WERI-Rb-1 (cell line): Measurements from ENCODE around the gene OST4.

Experiments
- DNase-seq: peaks from one replicate; pipeline ENCODE4 v3.0.0-alpha.2; 2020
- H3K27ac ChIP-seq: fragments of 250-450 bp; sonication (Bioruptor Pico); 2 replicates; pipeline ENCODE4 v1.5.1; 2020; ENCODE audit warnings: mild to moderate bottlenecking, moderate library complexity
- H3K27me3 ChIP-seq: fragments of 250-450 bp; sonication (Bioruptor Pico); 2 replicates; pipeline ENCODE4 v1.5.1; 2021; ENCODE audit warnings: mild to moderate bottlenecking, low read depth, moderate library complexity; ENCODE audit not compliant: insufficient read depth, severe bottlenecking
- H3K36me3 ChIP-seq: fragments of 250-450 bp; sonication (Bioruptor Pico); 2 replicates; pipeline ENCODE4 v1.5.1; 2020; ENCODE audit warnings: mild to moderate bottlenecking, moderate library complexity
- H3K4me3 ChIP-seq: 2 replicates; pipeline ENCODE4 v1.5.1; 2011; ENCODE audit warnings: low read depth, mild to moderate bottlenecking, control low read depth, low read length
- H3K9me3 ChIP-seq: fragments of 250-450 bp; sonication (Bioruptor Pico); 2 replicates; pipeline ENCODE4 v1.5.1; 2021; ENCODE audit warnings: mild to moderate bottlenecking, moderate library complexity; ENCODE audit not compliant: severe bottlenecking
- TF ChIP-seq, protein P1 (sequence below): IDR thresholded peaks from 2 replicates; pipeline ENCODE4 v1.5.1; 2011; ENCODE audit warnings: low read depth, mild to moderate bottlenecking, control low read depth, inconsistent platforms, low read length

OST4 gene

DNA sequence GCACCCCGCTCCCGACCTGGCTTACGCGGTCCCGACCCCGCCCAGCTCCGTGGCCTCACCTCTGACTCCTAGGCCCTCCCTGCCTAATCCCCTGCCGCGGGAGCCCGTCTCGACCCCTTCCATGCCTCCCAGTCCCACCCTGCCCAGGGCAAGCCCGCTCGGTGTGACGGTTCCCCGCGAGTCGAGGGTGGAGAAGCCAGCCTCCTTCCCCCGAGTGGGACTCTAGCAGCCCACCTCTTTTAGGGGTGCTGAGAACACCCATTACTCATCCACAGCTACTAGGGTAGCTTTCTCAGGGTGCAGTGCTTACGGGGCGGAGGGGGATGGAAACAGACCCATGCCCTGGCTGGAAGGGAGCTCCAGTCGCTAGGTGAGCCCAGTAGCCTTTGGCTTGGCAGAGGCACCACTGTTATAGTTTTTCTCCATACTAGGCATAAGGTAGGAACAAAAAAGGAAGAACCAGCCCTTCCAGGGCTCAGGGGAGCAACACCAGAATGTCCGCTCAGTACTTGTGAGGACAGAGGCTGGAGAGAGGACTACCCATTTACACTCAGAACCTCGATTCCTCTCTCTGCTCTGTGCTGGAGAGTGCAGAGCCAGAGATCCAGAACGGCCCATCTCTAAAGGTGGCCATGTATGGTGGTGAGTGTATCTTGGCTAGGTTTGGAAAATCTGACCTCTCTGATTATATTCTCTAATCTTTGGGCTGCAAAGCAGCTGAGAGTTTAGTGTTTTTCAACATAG, 19.4 kb downstream of the OST4 start:
- Histone ChIP-seq H3K36me3 (peaks cover 43% of the 10 kb centered on the region), H3K27ac (peak overlapping the region; percentile 81), H3K4me3 (peak overlapping the region; percentile 85), H3K27me3 (no peaks in the 10 kb centered on the region), H3K9me3 (no peaks in the 10 kb centered on the region)
- DNase-seq = peak; percentile 58
- TF ChIP-seq, protein P1, sequence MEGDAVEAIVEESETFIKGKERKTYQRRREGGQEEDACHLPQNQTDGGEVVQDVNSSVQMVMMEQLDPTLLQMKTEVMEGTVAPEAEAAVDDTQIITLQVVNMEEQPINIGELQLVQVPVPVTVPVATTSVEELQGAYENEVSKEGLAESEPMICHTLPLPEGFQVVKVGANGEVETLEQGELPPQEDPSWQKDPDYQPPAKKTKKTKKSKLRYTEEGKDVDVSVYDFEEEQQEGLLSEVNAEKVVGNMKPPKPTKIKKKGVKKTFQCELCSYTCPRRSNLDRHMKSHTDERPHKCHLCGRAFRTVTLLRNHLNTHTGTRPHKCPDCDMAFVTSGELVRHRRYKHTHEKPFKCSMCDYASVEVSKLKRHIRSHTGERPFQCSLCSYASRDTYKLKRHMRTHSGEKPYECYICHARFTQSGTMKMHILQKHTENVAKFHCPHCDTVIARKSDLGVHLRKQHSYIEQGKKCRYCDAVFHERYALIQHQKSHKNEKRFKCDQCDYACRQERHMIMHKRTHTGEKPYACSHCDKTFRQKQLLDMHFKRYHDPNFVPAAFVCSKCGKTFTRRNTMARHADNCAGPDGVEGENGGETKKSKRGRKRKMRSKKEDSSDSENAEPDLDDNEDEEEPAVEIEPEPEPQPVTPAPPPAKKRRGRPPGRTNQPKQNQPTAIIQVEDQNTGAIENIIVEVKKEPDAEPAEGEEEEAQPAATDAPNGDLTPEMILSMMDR = no peak

DNA sequence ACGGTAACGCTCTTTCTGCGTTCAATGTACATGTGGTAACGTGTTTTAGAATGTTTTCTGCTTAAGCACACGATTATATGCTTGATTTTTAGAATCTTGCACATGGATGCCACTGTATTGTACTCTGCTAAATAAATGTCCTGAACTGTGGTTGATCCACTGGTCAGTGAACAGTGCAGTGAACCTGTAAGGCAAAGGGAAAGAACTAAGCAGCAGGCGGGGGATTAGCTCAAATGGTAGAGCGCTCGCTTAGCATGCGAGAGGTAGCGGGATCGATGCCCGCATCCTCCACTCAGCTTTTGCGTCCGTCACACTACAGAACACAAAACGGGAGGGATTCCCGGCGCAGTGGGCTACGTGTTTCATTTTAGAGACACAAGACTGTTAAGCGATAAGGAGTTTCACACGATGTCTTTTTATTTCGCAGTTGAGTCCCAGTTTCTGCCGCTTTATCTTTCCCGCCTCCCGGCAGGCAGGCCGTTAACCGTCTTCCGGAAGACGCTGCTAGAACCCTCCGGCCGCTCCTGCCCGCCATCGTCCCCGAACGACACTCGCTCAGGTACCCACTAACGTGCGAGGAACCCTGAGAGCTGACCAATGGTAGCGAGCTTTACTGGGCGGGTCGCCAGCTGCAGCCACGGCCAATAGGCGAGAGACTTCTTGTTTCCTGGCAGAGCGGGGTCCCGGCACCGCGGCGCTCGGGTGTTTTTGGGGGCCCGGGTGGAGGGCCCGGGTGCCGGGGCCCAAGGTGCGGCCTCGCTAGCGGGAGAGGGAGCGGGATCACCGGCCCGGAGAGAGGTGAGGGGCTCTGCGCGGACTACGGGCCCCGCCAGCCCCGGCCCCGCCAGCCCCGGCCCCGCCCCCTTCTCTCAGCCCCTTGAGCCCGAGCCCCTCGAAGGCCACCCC, 20.2 kb downstream of the OST4 start, which contains the start of gene AGBL5:
Gene AGBL5 (plus strand): TSS at position 673 of the 906 bp plus-strand sequence. CDS start 1,291 bp downstream, outside the sequence.
- H3K4me3 ChIP-seq = peak within 1 kb of the TSS; percentile 85
- H3K27me3 ChIP-seq = no peaks in the 10 kb centered on the region
- H3K27ac ChIP-seq = peak within 1 kb of the TSS; percentile 81
- peak; percentile 97 for DNase-seq
- TF ChIP-seq, protein P1 = no peak
- peaks cover 35% of the 10 kb centered on the region for H3K36me3 ChIP-seq
- no peaks in the 10 kb centered on the region for H3K9me3 ChIP-seq

- peak overlapping the region; percentile 85 for H3K4me3 ChIP-seq
- H3K27ac ChIP-seq = peak overlapping the region; percentile 81
- TF ChIP-seq, protein P1 = 0 out of 2 replicates have a peak, but pooled peaks have one; percentile 34
- DNase-seq = peak; percentile 94
- peaks cover 27% of the 10 kb centered on the region for H3K36me3 ChIP-seq
- H3K27me3 ChIP-seq = no peaks in the 10 kb centered on the region
- no peaks in the 10 kb centered on the region for H3K9me3 ChIP-seq
These were observed 21.0 kb downstream of the OST4 start for GRCh38 chr2:27050281-27050995.

- no peaks in the 10 kb centered on the region for H3K9me3 ChIP-seq
- DNase-seq = peak; percentile 67
- peak overlapping the region; percentile 79 for H3K27ac ChIP-seq
- TF ChIP-seq, protein P1 = no peak
- H3K4me3 ChIP-seq = peak overlapping the region; percentile 85
- peaks cover 19% of the 10 kb centered on the region for H3K36me3 ChIP-seq
- H3K27me3 ChIP-seq = no peaks in the 10 kb centered on the region
These were observed 21.8 kb downstream of the OST4 start for GRCh38 chr2:27049422-27050280.
